Measurements from ENCODE around the gene LRRC36. TPM values are rescaled to one million over a fixed set of nuclear protein-coding genes. Genes with fewer than 3 reads are reported as not detected.

LRRC36 gene
- total RNA-seq: under 1 TPM; 0.33 to 0.43 TPM

- TF ChIP-seq CTCF (IDR thresholded peaks at IDR 0.05): peak; percentile 65 to 68
- no peak for DNase-seq (ENCODE audit: low spot score)
- peaks cover 0 to 13% of the 10 kb centered on the region in 2 donors for H3K4me1 ChIP-seq
- no peaks in the 10 kb centered on the region for H3K27me3 ChIP-seq
- H3K4me3 ChIP-seq: peak within 1 kb of the TSS; percentile 38 to 54
- H3K27ac ChIP-seq: peak within 1 kb of the TSS in 1 of 2 donors; percentile 19
- H3K36me3 ChIP-seq: no peaks in the 10 kb centered on the region
- no peaks in the 10 kb centered on the region for H3K9me3 ChIP-seq
Measured at GRCh38 chr16:67326472-67327309, at the start of gene LRRC36, which contains the start of gene KCTD19. Gene LRRC36 (plus strand): TSS chr16:67326815. CDS start chr16:67326863, 48 bp downstream. Gene KCTD19 (minus strand): TSS chr16:67326741. CDS start chr16:67326707, 34 bp downstream.

DNA sequence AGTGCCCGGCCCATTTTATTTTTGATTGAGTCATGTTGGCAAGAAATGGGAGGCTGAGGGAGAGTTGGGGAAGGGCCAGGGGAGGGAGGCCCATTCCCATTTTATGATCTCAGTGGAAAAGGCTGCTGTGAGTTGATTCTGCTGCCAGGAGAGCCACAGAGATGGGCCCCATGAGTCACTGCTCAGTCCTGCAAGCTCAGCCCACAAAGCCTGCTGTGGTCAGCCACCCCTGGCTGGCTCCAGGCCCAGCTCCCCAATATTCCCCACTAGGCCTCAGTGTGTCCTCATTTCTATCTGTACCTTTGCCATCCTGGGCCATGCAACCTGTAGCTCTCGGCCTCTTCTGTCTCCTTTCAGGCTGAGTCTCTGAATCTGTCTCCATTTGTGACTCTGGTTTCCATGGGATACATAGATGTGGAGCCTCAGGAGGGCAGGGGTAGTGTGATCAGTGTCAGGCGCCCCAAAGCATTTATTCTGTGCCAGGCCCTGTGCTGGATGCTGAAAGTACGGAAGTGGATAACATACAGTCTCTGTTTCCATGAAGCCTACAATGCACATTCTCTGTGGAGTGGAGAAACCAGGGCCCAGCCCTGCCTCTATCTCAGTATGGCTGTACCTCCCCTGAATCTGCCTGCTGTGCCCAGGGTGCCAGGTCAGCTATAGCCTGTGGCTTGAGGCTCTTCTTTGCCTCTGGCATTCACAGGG lies 49.2 kb upstream of the LRRC36 start:
- H3K36me3 ChIP-seq: no peaks in the 10 kb centered on the region
- no peak for TF ChIP-seq CTCF (IDR thresholded peaks at IDR 0.05)
- peaks cover 0 to 23% of the 10 kb centered on the region in 2 donors for H3K4me1 ChIP-seq
- no peak overlapping the region for H3K4me3 ChIP-seq
- DNase-seq (ENCODE audit: low spot score): peak; percentile 84
- peak overlapping the region; percentile 46 to 50 for H3K27ac ChIP-seq
- no peaks in the 10 kb centered on the region for H3K9me3 ChIP-seq
- H3K27me3 ChIP-seq: no peaks in the 10 kb centered on the region

DNA sequence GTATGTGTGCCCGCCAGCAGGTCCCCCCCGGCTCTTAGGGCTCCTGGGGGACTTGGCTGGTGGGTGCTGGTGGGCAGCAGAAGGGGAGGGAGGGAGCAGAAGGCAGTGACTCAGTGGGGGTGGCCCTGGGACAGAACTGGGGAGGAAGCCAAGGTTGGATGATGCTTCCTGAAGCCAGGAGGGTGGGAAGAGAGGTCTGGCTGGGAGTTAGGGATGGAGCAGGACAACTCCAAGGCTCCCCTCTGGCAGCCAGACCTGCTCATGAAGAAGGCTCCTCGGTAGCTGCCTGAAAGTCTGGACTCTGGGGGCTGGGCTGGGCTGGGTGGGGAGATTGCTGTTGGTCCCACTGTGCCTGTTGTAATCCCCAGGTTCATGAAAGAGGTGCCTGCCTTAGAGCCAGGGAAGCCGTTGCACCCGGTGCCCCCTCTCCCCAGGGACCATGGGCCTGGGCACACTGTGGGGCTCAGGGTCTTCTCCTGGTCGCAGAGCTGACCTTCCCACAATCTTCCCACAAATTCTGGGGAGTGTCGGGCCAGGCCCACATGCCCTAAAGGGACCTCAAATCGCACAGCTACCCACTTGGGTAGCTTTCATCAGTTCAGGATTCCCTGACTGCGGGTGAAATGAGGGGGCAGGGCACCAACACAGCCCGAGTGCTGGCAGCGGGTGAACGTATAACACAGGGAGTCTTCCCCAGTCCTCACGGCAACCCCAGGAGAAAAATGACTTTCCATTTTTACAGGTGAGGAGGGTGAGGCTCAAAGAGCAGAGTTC lies 48.4 kb upstream of the LRRC36 start:
- H3K27ac ChIP-seq: peak overlapping the region; percentile 46 to 50
- DNase-seq (ENCODE audit: low spot score): no peak
- no peaks in the 10 kb centered on the region for H3K9me3 ChIP-seq

DNA sequence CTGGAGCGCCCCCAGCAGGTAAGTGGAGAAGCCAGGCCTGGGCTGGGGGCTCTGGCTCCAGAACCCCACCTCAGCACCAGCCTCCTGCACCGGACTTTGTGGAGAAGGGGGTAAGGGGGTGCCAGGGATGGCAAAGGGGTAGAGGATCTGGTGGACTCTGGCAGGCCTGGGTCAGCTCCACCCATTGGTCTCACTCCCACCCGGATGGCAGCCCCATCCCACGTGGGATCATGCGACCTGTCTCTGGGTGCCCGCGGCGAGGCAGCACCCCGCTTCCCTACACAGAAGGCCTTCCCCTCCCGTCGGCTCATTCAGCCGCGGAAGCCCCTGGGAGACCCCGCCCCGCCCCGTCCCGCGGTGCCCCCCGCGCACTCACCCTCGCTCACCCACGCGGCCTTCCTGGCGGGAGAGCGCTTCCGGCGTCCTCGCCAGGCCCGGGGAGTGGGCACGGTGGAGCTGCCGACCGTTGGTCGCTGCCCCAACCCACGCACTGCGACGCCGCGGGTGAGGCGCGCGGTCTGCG lies 47.8 kb upstream of the LRRC36 start:
- peak overlapping the region; percentile 49 to 60 for H3K4me3 ChIP-seq
- H3K27me3 ChIP-seq: no peaks in the 10 kb centered on the region
- H3K4me1 ChIP-seq: peaks cover 0 to 23% of the 10 kb centered on the region in 2 donors
- TF ChIP-seq CTCF (IDR thresholded peaks at IDR 0.05): no peak
- no peak for DNase-seq (ENCODE audit: low spot score)
- H3K27ac ChIP-seq: peak overlapping the region; percentile 46 to 50
- H3K36me3 ChIP-seq: no peaks in the 10 kb centered on the region
- no peaks in the 10 kb centered on the region for H3K9me3 ChIP-seq

More for the DNA sequence above, 48.4 kb upstream of the LRRC36 start:
- no peak for TF ChIP-seq CTCF (IDR thresholded peaks at IDR 0.05)
- H3K27me3 ChIP-seq: no peaks in the 10 kb centered on the region
- H3K4me1 ChIP-seq: peaks cover 0 to 23% of the 10 kb centered on the region in 2 donors
- peak overlapping the region; percentile 49 to 60 for H3K4me3 ChIP-seq
- H3K36me3 ChIP-seq: no peaks in the 10 kb centered on the region

All from right atrium auricular region (tissue), 2 donors.